Neural cell (in vitro differentiated cells): ENCODE measurements around the gene JKAMP. TPM values are rescaled to one million over a fixed set of nuclear protein-coding genes. Genes with fewer than 3 reads are reported as not detected.

Experiments used
- H2AFZ ChIP-seq: fragments of 200-600, 300-800 bp; sonication (generic), shearing (Covaris generic); 2 replicates; pipeline ENCODE4 v1.6.0; 2014; ENCODE audit warnings: low read depth, mild to moderate bottlenecking, antibody characterized with exemption, low read length, moderate library complexity
- H3F3A ChIP-seq: fragments of 200-600 bp; shearing (Covaris generic); 2 replicates; pipeline ENCODE4 v1.6.1; 2016; ENCODE audit warnings: mild to moderate bottlenecking, moderate library complexity, mixed read lengths, antibody characterized with exemption, low read length; ENCODE audit not compliant: insufficient read depth, poor library complexity, severe bottlenecking
- H3K27ac ChIP-seq: fragments of 200-600, 300-800 bp; sonication (generic), shearing (Covaris generic); 2 replicates; pipeline ENCODE4 v1.5.1; 2014; ENCODE audit warnings: mild to moderate bottlenecking, low read length, moderate library complexity
- H3K27me3 ChIP-seq: fragments of 300-800, 200-600 bp; sonication (generic), shearing (Covaris generic); 2 replicates; pipeline ENCODE4 v1.6.0; 2014; ENCODE audit warnings: mild to moderate bottlenecking, low read depth, low read length, moderate library complexity; ENCODE audit not compliant: insufficient read depth
- H3K36me3 ChIP-seq: fragments of 300-800, 200-600 bp; sonication (generic), shearing (Covaris generic); 2 replicates; pipeline ENCODE4 v1.5.1; 2014; ENCODE audit warnings: mild to moderate bottlenecking, antibody characterized with exemption, low read length, moderate library complexity; ENCODE audit not compliant: insufficient read depth
- H3K4me2 ChIP-seq: fragments of 300-800, 200-600 bp; sonication (generic), shearing (Covaris generic); 2 replicates; pipeline ENCODE4 v1.6.0; 2014; ENCODE audit warnings: mild to moderate bottlenecking, low read length
- H3K4me3 ChIP-seq: fragments of 300-800, 200-600 bp; sonication (generic), shearing (Covaris generic); 2 replicates; pipeline ENCODE4 v1.5.1; 2014; ENCODE audit warnings: mild to moderate bottlenecking, low read length, moderate library complexity
- H3K79me2 ChIP-seq: fragments of 200-600 bp; shearing (Covaris generic); replicated peaks from 2 replicates; pipeline ENCODE4 v1.6.0; 2014; ENCODE audit warnings: mild to moderate bottlenecking, low read length, moderate library complexity; ENCODE audit not compliant: insufficient read depth
- H3K9ac ChIP-seq: fragments of 300-800, 200-600 bp; sonication (generic), shearing (Covaris generic); 2 replicates; pipeline ENCODE4 v1.6.1; 2016; ENCODE audit warnings: mild to moderate bottlenecking, low read length, mixed read lengths
- H3K9me2 ChIP-seq: fragments of 200-600 bp; shearing (Covaris generic); 2 replicates; pipeline ENCODE4 v1.6.1; 2016; ENCODE audit warnings: mild to moderate bottlenecking, low read length, mixed read lengths; ENCODE audit not compliant: insufficient read depth
- H3K9me3 ChIP-seq: fragments of 200-600, 300-800 bp; sonication (generic), shearing (Covaris generic); 2 replicates; pipeline ENCODE4 v1.6.1; 2016; ENCODE audit warnings: mild to moderate bottlenecking, mixed run types, low read length, moderate library complexity, mixed read lengths
- H4K20me1 ChIP-seq: fragments of 200-600 bp; shearing (Covaris generic); 2 replicates; pipeline ENCODE4 v1.6.1; 2016; ENCODE audit warnings: mild to moderate bottlenecking, mixed run types; ENCODE audit not compliant: insufficient read depth
- EP300 ChIP-seq: fragments of 450-650 bp; conservative IDR thresholded peaks from 2 replicates; pipeline ENCODE4 v1.6.1; 2014; ENCODE audit warnings: antibody characterized with exemption, mild to moderate bottlenecking, moderate library complexity; ENCODE audit not compliant: poor library complexity, severe bottlenecking
- EZH2 ChIP-seq: fragments of 200-600, 300-800 bp; shearing (Covaris generic), sonication (generic); IDR thresholded peaks from 2 replicates; pipeline ENCODE4 v1.6.1; 2014; ENCODE audit warnings: antibody characterized with exemption, low read length, borderline replicate concordance, mild to moderate bottlenecking; ENCODE audit not compliant: insufficient read depth, poor library complexity, severe bottlenecking
- MXI1 ChIP-seq: fragments of 450-650 bp; conservative IDR thresholded peaks from 2 replicates; pipeline ENCODE4 v1.6.1; 2014; ENCODE audit warnings: antibody characterized with exemption, mild to moderate bottlenecking; ENCODE audit not compliant: poor library complexity, severe bottlenecking
- POLR2AphosphoS5 ChIP-seq: IDR thresholded peaks from 2 replicates; pipeline ENCODE4 v1.6.1; 2012
- RAD21 ChIP-seq: fragments of 450-650 bp; conservative IDR thresholded peaks from 2 replicates; pipeline ENCODE4 v1.6.1; 2014; ENCODE audit warnings: antibody characterized with exemption, mild to moderate bottlenecking, moderate library complexity
- REST ChIP-seq: IDR thresholded peaks from 2 replicates; pipeline ENCODE4 v1.6.1; 2012; ENCODE audit warnings: borderline replicate concordance
- SMC3 ChIP-seq: fragments of 450-650 bp; conservative IDR thresholded peaks from 2 replicates; pipeline ENCODE4 v1.6.1; 2014; ENCODE audit warnings: antibody characterized with exemption, mild to moderate bottlenecking, moderate library complexity; ENCODE audit not compliant: poor library complexity
- TAF1 ChIP-seq: IDR thresholded peaks from 2 replicates; pipeline ENCODE4 v1.6.1; 2012; ENCODE audit warnings: low read depth
- polyA plus RNA-seq: library from polyadenylated mRNA; depleted of rRNA; stranded (reverse); fragments of >200 nt; gene quantifications from 2 replicates; pipeline ENCODE4 v1.2.3, GENCODE V29; 2014
- TF ChIP-seq, protein P1 (sequence below): fragments of 450-650 bp; IDR thresholded peaks from 2 replicates; pipeline ENCODE4 v1.5.1; 2014; ENCODE audit warnings: antibody characterized with exemption, mild to moderate bottlenecking, moderate library complexity; ENCODE audit not compliant: poor library complexity, severe bottlenecking

Gene JKAMP
- polyA plus RNA-seq, 1 donor from 2014 or later: 204 TPM

- H3K4me3 ChIP-seq: no peak overlapping the region
- TF ChIP-seq TAF1 (no peak), EP300 (no peak), REST (no peak), RAD21 (no peak), EZH2 (no peak), SMC3 (no peak), POLR2AphosphoS5 (no peak), MXI1 (no peak)
- TF ChIP-seq, protein P1, sequence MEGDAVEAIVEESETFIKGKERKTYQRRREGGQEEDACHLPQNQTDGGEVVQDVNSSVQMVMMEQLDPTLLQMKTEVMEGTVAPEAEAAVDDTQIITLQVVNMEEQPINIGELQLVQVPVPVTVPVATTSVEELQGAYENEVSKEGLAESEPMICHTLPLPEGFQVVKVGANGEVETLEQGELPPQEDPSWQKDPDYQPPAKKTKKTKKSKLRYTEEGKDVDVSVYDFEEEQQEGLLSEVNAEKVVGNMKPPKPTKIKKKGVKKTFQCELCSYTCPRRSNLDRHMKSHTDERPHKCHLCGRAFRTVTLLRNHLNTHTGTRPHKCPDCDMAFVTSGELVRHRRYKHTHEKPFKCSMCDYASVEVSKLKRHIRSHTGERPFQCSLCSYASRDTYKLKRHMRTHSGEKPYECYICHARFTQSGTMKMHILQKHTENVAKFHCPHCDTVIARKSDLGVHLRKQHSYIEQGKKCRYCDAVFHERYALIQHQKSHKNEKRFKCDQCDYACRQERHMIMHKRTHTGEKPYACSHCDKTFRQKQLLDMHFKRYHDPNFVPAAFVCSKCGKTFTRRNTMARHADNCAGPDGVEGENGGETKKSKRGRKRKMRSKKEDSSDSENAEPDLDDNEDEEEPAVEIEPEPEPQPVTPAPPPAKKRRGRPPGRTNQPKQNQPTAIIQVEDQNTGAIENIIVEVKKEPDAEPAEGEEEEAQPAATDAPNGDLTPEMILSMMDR: no peak
These were observed 24.8 kb downstream of the JKAMP start for GRCh38 chr14:59509101-59509500.

GRCh38 chr14:59510001-59510400 lies 25.7 kb downstream of the JKAMP start:
- Histone ChIP-seq H3K79me2 (no peaks in the 10 kb centered on the region), H3F3A (no peaks in the 10 kb centered on the region), H3K4me2 (no peak overlapping the region), H2AFZ (no peak overlapping the region), H4K20me1 (no peaks in the 10 kb centered on the region), H3K4me3 (no peak overlapping the region), H3K36me3 (no peaks in the 10 kb centered on the region), H3K9me3 (no peaks in the 10 kb centered on the region), H3K27ac (no peak overlapping the region), H3K27me3 (no peaks in the 10 kb centered on the region), H3K9me2 (no peaks in the 10 kb centered on the region), H3K9ac (no peak overlapping the region)
- TF ChIP-seq MXI1: no peak
- no peak for TF ChIP-seq POLR2AphosphoS5
- TF ChIP-seq EZH2: no peak
- TF ChIP-seq RAD21: no peak
- TF ChIP-seq REST: no peak
- TF ChIP-seq, protein P1: no peak
- TF ChIP-seq TAF1: no peak
- TF ChIP-seq SMC3: no peak
- TF ChIP-seq EP300: no peak

More at GRCh38 chr14:59509101-59509500, 24.8 kb downstream of the JKAMP start:
- no peak overlapping the region for H2AFZ ChIP-seq
- H3K9me3 ChIP-seq: no peaks in the 10 kb centered on the region
- H3K9ac ChIP-seq: no peak overlapping the region
- no peak overlapping the region for H3K4me2 ChIP-seq
- no peaks in the 10 kb centered on the region for H3K27me3 ChIP-seq
- no peaks in the 10 kb centered on the region for H3K9me2 ChIP-seq
- no peaks in the 10 kb centered on the region for H4K20me1 ChIP-seq
- H3F3A ChIP-seq: no peaks in the 10 kb centered on the region
- no peak overlapping the region for H3K27ac ChIP-seq
- no peaks in the 10 kb centered on the region for H3K36me3 ChIP-seq
- no peaks in the 10 kb centered on the region for H3K79me2 ChIP-seq
